Measurements from ENCODE around the gene ARF4.
"Not testable (repeated sequence)": the region's sequence is repeated elsewhere in the genome, so short reads cannot be mapped to it uniquely, and the experiment has no call there.

Gene ARF4

GRCh38 chr3:57597127-57597923 is at the start of gene ARF4:
Gene ARF4 (minus strand): TSS chr3:57597344. CDS start chr3:57597140, 204 bp downstream.
- DNase-seq: peak; percentile 100

GRCh38 chr3:57646723-57647122 is 49.6 kb upstream of the ARF4 start:
- DNase-seq: peak; percentile 20

- DNase-seq: no peak
These were observed 47.6 kb upstream of the ARF4 start for GRCh38 chr3:57644740-57645139.

- no peak for DNase-seq
These were observed 40.2 kb upstream of the ARF4 start for GRCh38 chr3:57637391-57637790.

GRCh38 chr3:57634259-57634658 is 37.1 kb upstream of the ARF4 start:
- not testable (repeated sequence) for DNase-seq

GRCh38 chr3:57627976-57628375 is 30.8 kb upstream of the ARF4 start:
- peak; percentile 22 for DNase-seq

GRCh38 chr3:57624801-57625200 is 27.7 kb upstream of the ARF4 start:
- DNase-seq: no peak

GRCh38 chr3:57622362-57622761 is 25.2 kb upstream of the ARF4 start:
- DNase-seq: no peak

GRCh38 chr3:57617739-57618138 is 20.6 kb upstream of the ARF4 start:
- DNase-seq: no peak

GRCh38 chr3:57616233-57616632 is 19.1 kb upstream of the ARF4 start:
- no peak for DNase-seq

- DNase-seq: not testable (repeated sequence)
These were observed 14.7 kb upstream of the ARF4 start for GRCh38 chr3:57611870-57612269.

GRCh38 chr3:57605683-57606082 is 8.5 kb upstream of the ARF4 start:
- no peak for DNase-seq

- no peak for DNase-seq
These were observed 7.8 kb upstream of the ARF4 start for GRCh38 chr3:57604971-57605370.

- no peak for DNase-seq
These were observed 3.1 kb upstream of the ARF4 start for GRCh38 chr3:57600195-57600594.

GRCh38 chr3:57598765-57599360 is 1.7 kb upstream of the ARF4 start:
- no peak for DNase-seq

- peak; percentile 87 for DNase-seq
These were observed 533 bp downstream of the ARF4 start for GRCh38 chr3:57596495-57597126.

GRCh38 chr3:57594576-57594975 is 2.6 kb downstream of the ARF4 start:
- DNase-seq: no peak

GRCh38 chr3:57594144-57594543 is 3.0 kb downstream of the ARF4 start:
- DNase-seq: no peak

GRCh38 chr3:57592306-57592705 is 4.8 kb downstream of the ARF4 start:
- DNase-seq: no peak

GRCh38 chr3:57587905-57588304 is 9.2 kb downstream of the ARF4 start:
- DNase-seq: no peak

- no peak for DNase-seq
These were observed 10.4 kb downstream of the ARF4 start for GRCh38 chr3:57586778-57587177.

GRCh38 chr3:57583544-57583943 is 13.6 kb downstream of the ARF4 start:
- no peak for DNase-seq

GRCh38 chr3:57582474-57583168 is 14.5 kb downstream of the ARF4 start:
- no peak for DNase-seq

All from femur (tissue), 1 donor.